ENCODE measurements around the gene HHEX. TPM values are rescaled to one million over a fixed set of nuclear protein-coding genes. Genes with fewer than 3 reads are reported as not detected.

Gene HHEX
- total RNA-seq, 1 donor from 2014 or later: not detected

- H3K4me1 Mint-ChIP-seq: peaks cover 13% of the 10 kb centered on the region
- peak; percentile 46 for DNase-seq (ENCODE audit: low read depth, low spot score)
- no peaks in the 10 kb centered on the region for H3K36me3 Mint-ChIP-seq (ENCODE audit: low read depth)
- H3K9me3 Mint-ChIP-seq: no peaks in the 10 kb centered on the region
- peak overlapping the region; percentile 76 for H3K4me3 Mint-ChIP-seq
- peaks cover 94% of the 10 kb centered on the region for H3K27me3 Mint-ChIP-seq (ENCODE audit: low read depth)
- TF ChIP-seq CTCF (conservative IDR thresholded peaks at IDR 0.05): no peak
- H3K27ac Mint-ChIP-seq (ENCODE audit: unreplicated experiment): peak overlapping the region; percentile 60
Observed at GRCh38 chr10:92699518-92700381, 10.0 kb downstream of the HHEX start.

- peaks cover 87% of the 10 kb centered on the region for H3K27me3 Mint-ChIP-seq (ENCODE audit: low read depth)
- H3K4me3 Mint-ChIP-seq: no peak overlapping the region
- TF ChIP-seq CTCF (conservative IDR thresholded peaks at IDR 0.05): no peak
- H3K36me3 Mint-ChIP-seq (ENCODE audit: low read depth): no peaks in the 10 kb centered on the region
- H3K27ac Mint-ChIP-seq (ENCODE audit: unreplicated experiment): no peak overlapping the region
- H3K4me1 Mint-ChIP-seq: peaks cover 13% of the 10 kb centered on the region
- no peak for DNase-seq (ENCODE audit: low read depth, low spot score)
- H3K9me3 Mint-ChIP-seq: no peaks in the 10 kb centered on the region
Observed at GRCh38 chr10:92702301-92702916, 12.7 kb downstream of the HHEX start.

- H3K9me3 Mint-ChIP-seq: no peaks in the 10 kb centered on the region
Observed at GRCh38 chr10:92712016-92712889, 22.5 kb downstream of the HHEX start.

GRCh38 chr10:92714152-92714845, 24.5 kb downstream of the HHEX start:
- H3K27ac Mint-ChIP-seq (ENCODE audit: unreplicated experiment): no peak overlapping the region
- no peaks in the 10 kb centered on the region for H3K4me1 Mint-ChIP-seq
- TF ChIP-seq CTCF (conservative IDR thresholded peaks at IDR 0.05): no peak
- no peak overlapping the region for H3K4me3 Mint-ChIP-seq
- peaks cover 9% of the 10 kb centered on the region for H3K27me3 Mint-ChIP-seq (ENCODE audit: low read depth)
- H3K36me3 Mint-ChIP-seq (ENCODE audit: low read depth): no peaks in the 10 kb centered on the region
- no peaks in the 10 kb centered on the region for H3K9me3 Mint-ChIP-seq
- no peak for DNase-seq (ENCODE audit: low read depth, low spot score)

More at GRCh38 chr10:92712016-92712889, 22.5 kb downstream of the HHEX start:
- no peak for DNase-seq (ENCODE audit: low read depth, low spot score)
- no peak for TF ChIP-seq CTCF (conservative IDR thresholded peaks at IDR 0.05)
- Mint-ChIP-seq H3K27me3 (ENCODE audit: low read depth) (peaks cover 10% of the 10 kb centered on the region), H3K4me3 (no peak overlapping the region), H3K4me1 (no peaks in the 10 kb centered on the region), H3K27ac (ENCODE audit: unreplicated experiment) (no peak overlapping the region), H3K36me3 (ENCODE audit: low read depth) (no peaks in the 10 kb centered on the region)

- H3K27me3 Mint-ChIP-seq (ENCODE audit: low read depth): peaks cover 11% of the 10 kb centered on the region
- H3K9me3 Mint-ChIP-seq: no peaks in the 10 kb centered on the region
- no peak for DNase-seq (ENCODE audit: low read depth, low spot score)
- H3K4me3 Mint-ChIP-seq: no peak overlapping the region
- no peak for TF ChIP-seq CTCF (conservative IDR thresholded peaks at IDR 0.05)
- H3K27ac Mint-ChIP-seq (ENCODE audit: unreplicated experiment): no peak overlapping the region
- H3K36me3 Mint-ChIP-seq (ENCODE audit: low read depth): no peaks in the 10 kb centered on the region
- H3K4me1 Mint-ChIP-seq: no peaks in the 10 kb centered on the region
Observed at GRCh38 chr10:92714872-92715271, 25.1 kb downstream of the HHEX start.
